ENCODE results near the gene CHRNA4.

- no peak for TF ChIP-seq CTCF (IDR thresholded peaks at IDR 0.05)
- no peak for TF ChIP-seq POLR2AphosphoS5 (IDR thresholded peaks at IDR 0.05)
- TF ChIP-seq EP300 (IDR thresholded peaks at IDR 0.05): no peak
- TF ChIP-seq POLR2A (IDR thresholded peaks at IDR 0.05): no peak
Observed at GRCh38 chr20:63315731-63316491, 45.2 kb downstream of the CHRNA4 start.
